ENCODE data around the gene SCN3B. TPM values are rescaled to one million over a fixed set of nuclear protein-coding genes. Genes with fewer than 3 reads are reported as not detected.

The SCN3B gene
- total and polyA plus RNA-seq, 2 of the 13 experiments (the other 11 are each of a cell fraction or from before 2014, with no cell fraction given): 0.07 to 0.11 TPM

- no peak for TF ChIP-seq CSRNP2 (CRISPR knock-in tag; conservative IDR thresholded peaks at IDR 0.05; ENCODE audit: low read depth)
These were observed 18.1 kb upstream of the SCN3B start (continued) for GRCh38 chr11:123672568-123672967.

GRCh38 chr11:123671534-123671933 lies 17.1 kb upstream of the SCN3B start:
- intact Hi-C loops (cut with micrococcal nuclease; ENCODE audit: unreplicated experiment) (no loop called here), in situ Hi-C loops (cut with HindIII; ENCODE audit: extremely low pct_ligation_motif_present, low pct_unique_long_range_greater_than_20kb) (no loop called here)
- no peak for DNase-seq (ENCODE audit: low spot score)
- Histone ChIP-seq H3K4me3 (replicated peaks in 1 of 3; ENCODE audit: insufficient read depth in 1 of 3, low read depth in 2 of 3, low read length in 3 of 3) (no peak overlapping the region), H2AFZ (ENCODE audit: low read length) (no peak overlapping the region), H3K27me3 (ENCODE audit: control insufficient read depth in 1 of 2, insufficient read depth in 2 of 2, low read length in 2 of 2) (0 out of 5 replicates have a peak, but pooled peaks cover 0 to 2% of the 10 kb centered on the region in 2 experiments), H3K9me3 (ENCODE audit: low read length) (no peaks in the 10 kb centered on the region), H3K4me1 (ENCODE audit: insufficient read depth, low read length) (no peaks in the 10 kb centered on the region), H3K36me3 (replicated peaks in 1 of 2; ENCODE audit: control insufficient read depth in 1 of 2, insufficient read depth in 2 of 2, low read length in 2 of 2) (no peaks in the 10 kb centered on the region), H3K27ac (ENCODE audit: extremely low read length, insufficient read depth, low read length) (no peak overlapping the region), H3K4me2 (ENCODE audit: low read depth, low read length) (no peak overlapping the region), H4K20me1 (ENCODE audit: insufficient read depth, low read length) (no peaks in the 10 kb centered on the region), H3K9ac (ENCODE audit: insufficient read depth, low read depth, low read length) (no peak overlapping the region), H3K79me2 (ENCODE audit: insufficient read depth, low read length) (no peaks in the 10 kb centered on the region)
- no peak for FAIRE-seq
- POLR2A ChIA-PET: no interaction called here
- 24% methylated on average over 8 of the region's 9 CpGs for WGBS (ENCODE audit: low lambda C conversion rate)
- CTCF ChIA-PET (ENCODE audit: low intra/inter-chr PET ratio, low total read pairs): no interaction called here
- no TSS peak for BruUV-seq (replicated peaks)
- no peak for ATAC-seq
- TF ChIP-seq CENPBD1 (CRISPR knock-in tag; IDR thresholded peaks at IDR 0.05; ENCODE audit: borderline replicate concordance, low read depth) (no peak), TOPORS (CRISPR knock-in tag; IDR thresholded peaks at IDR 0.05) (no peak), XBP1 (CRISPR knock-in tag; IDR thresholded peaks at IDR 0.05) (no peak)

GRCh38 chr11:123670081-123670480 lies 15.7 kb upstream of the SCN3B start:
- Histone ChIP-seq H3K79me2 (ENCODE audit: insufficient read depth, low read length) (no peaks in the 10 kb centered on the region), H3K9me3 (ENCODE audit: low read length) (no peaks in the 10 kb centered on the region), H3K4me1 (ENCODE audit: insufficient read depth, low read length) (no peaks in the 10 kb centered on the region), H3K27ac (ENCODE audit: extremely low read length, insufficient read depth, low read length) (no peak overlapping the region), H4K20me1 (ENCODE audit: insufficient read depth, low read length) (no peaks in the 10 kb centered on the region), H3K27me3 (ENCODE audit: control insufficient read depth in 1 of 2, insufficient read depth in 2 of 2, low read length in 2 of 2) (0 out of 5 replicates have a peak, but pooled peaks cover 0 to 2% of the 10 kb centered on the region in 2 experiments), H3K36me3 (replicated peaks in 1 of 2; ENCODE audit: control insufficient read depth in 1 of 2, insufficient read depth in 2 of 2, low read length in 2 of 2) (no peaks in the 10 kb centered on the region), H3K4me3 (replicated peaks in 1 of 3; ENCODE audit: insufficient read depth in 1 of 3, low read depth in 2 of 3, low read length in 3 of 3) (no peak overlapping the region), H2AFZ (ENCODE audit: low read length) (no peak overlapping the region), H3K9ac (ENCODE audit: insufficient read depth, low read depth, low read length) (no peak overlapping the region), H3K4me2 (ENCODE audit: low read depth, low read length) (no peak overlapping the region)
- ChIA-PET CTCF (ENCODE audit: low intra/inter-chr PET ratio, low total read pairs) (no interaction called here), POLR2A (no interaction called here)
- intact Hi-C loops (cut with micrococcal nuclease; ENCODE audit: unreplicated experiment): no loop called here
- no peak for DNase-seq (ENCODE audit: low spot score)
- no peak for FAIRE-seq
- 0% methylated on average over 1 of the region's 1 CpG for WGBS (ENCODE audit: low lambda C conversion rate)
- no peak for ATAC-seq
- BruUV-seq (replicated peaks): no TSS peak
- in situ Hi-C loops (cut with HindIII; ENCODE audit: extremely low pct_ligation_motif_present, low pct_unique_long_range_greater_than_20kb): no loop called here
- TF ChIP-seq PRDM4 (CRISPR knock-in tag; IDR thresholded peaks at IDR 0.05; ENCODE audit: borderline replicate concordance) (no peak), ZKSCAN1 (IDR thresholded peaks at IDR 0.05; ENCODE audit: low read length) (no peak), ZEB1 (IDR thresholded peaks at IDR 0.05; ENCODE audit: insufficient replicate concordance, low read depth) (no peak), ARID4A (CRISPR knock-in tag; IDR thresholded peaks at IDR 0.05; ENCODE audit: borderline replicate concordance) (no peak)
